Activated CD8-positive, alpha-beta memory T cell treated with anti-CD3 and anti-CD28 coated beads, Interleukin-2, amount 50 U/mL, for 1 hour (primary cell): ENCODE results near the gene RPL31.
"Not testable (repeated sequence)": the region's sequence is repeated elsewhere in the genome, so short reads cannot be mapped to it uniquely, and the experiment has no call there.

Experiments
- DNase-seq: peaks from one replicate; pipeline ENCODE4 v3.0.0-alpha.2; 2020; ENCODE audit errors: extremely low read depth

The RPL31 gene

DNA sequence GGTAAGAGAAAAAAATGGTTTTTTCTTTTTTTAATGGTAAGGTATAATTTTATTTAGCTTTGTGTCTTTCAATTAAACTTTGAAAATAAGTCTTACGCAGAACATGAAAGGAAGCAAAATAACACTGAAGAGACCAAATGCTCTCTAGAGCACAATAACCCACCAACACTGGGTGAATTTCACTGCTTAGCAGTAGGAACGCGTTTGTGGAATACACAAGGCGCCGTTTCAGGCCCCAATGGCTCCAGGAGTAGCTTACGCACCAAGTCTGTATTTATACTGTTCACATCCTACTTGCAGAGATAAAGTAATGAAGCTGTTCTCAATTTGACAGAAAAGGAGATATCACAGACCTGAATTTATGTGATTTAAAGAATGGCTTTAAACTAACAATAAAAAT lies 23.5 kb downstream of the RPL31 start:
- DNase-seq, result no peak

DNA sequence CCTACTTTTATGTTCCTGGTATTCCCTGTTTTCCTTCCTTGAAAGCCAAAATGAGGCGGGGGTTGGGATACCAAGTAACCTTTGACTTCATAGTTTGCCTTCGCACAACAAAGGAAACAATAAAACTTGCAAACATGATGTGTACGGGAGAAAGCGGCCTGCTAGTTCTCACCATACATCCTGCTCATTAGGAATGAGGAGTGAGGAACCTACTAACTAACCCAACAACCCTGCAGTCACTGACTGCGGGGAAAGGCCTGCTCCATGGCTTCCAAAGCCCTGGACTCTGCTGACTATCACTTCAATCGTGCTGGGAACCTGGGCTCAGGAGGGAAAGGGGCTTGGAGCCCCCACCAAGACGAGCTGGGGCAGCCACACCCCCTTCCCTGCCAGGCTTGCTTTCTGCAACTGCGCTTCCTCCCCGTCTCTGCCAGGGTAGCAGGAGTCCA lies 24.2 kb downstream of the RPL31 start:
- DNase-seq, result no peak

DNA sequence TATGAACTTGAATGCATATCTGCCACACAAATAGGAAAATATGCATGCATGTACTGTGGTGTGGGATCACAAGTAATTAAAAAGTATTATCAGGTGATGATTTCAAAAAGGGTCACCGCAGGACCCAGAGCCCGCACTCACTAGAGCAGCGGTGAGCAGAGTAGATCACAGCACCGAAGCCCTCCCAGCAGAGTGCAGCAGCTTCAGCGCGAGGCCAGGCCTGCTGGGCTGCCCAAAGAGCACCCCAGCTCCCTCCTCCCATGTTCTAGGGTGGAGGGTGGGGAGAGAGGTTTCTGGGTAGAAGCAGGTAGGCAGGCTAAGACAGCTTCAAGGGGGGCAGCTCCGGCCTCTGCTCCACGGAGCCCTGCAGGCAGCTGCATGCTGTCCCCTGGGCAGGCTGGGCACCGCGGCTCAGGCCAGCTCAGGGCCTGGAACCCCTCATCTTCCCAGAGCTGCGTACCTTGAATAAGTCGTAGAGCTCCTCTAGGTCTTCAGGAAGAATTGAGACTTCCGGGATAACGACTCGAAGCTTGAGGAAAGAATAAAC lies 24.9 kb downstream of the RPL31 start:
- DNase-seq, result no peak

DNA sequence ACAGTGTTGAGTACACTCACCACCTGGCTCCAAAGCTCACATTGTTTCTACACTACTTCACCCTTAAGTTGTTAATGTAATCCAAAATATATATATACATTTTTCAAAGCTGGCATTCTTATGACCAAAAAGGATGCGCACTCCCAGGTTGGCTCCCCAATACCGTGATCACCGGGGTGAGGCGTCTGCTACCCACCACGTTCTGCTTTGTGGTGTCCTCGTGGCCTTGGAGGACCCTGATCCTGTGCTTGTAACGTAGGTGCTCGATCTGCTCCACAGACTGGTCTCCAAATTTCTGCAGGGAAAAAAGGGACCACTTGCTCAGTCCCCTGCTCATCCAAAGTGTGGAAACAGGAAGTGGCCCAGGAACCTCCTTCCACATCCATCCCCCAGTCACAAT lies 25.8 kb downstream of the RPL31 start:
- DNase-seq, result no peak

DNA sequence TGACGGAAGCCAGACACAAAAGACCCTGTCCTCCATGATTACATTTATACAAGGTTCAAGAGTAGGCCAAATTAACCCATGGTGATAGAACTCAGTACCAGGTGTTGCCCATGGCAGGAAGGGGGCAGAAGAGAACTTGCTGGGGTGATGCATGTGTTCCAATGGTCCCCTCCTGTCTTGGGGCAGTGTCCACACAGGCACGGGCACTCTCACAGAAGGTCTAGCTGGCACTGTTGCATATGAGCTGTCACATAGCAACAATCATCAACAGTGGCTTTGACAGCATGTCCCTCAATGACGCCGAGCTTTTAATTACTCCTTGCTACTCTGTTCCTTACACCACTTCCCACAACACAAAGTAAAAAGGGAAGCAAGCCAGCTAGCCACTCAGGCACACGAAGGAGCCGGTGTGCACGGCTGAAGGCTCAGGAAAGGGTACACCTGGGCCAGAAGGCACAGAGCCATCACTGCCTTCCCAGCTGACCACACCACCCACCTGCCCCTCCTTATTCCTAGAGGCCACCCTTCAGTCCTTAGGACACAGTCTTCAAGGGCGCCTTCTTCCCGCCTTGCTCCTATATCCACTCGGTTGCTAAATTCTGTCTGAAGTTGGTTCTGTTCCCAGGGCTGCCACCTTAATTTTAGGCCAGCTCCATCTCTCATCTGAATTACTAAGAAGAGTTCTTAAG lies 28.9 kb downstream of the RPL31 start:
- DNase-seq, result no peak

DNA sequence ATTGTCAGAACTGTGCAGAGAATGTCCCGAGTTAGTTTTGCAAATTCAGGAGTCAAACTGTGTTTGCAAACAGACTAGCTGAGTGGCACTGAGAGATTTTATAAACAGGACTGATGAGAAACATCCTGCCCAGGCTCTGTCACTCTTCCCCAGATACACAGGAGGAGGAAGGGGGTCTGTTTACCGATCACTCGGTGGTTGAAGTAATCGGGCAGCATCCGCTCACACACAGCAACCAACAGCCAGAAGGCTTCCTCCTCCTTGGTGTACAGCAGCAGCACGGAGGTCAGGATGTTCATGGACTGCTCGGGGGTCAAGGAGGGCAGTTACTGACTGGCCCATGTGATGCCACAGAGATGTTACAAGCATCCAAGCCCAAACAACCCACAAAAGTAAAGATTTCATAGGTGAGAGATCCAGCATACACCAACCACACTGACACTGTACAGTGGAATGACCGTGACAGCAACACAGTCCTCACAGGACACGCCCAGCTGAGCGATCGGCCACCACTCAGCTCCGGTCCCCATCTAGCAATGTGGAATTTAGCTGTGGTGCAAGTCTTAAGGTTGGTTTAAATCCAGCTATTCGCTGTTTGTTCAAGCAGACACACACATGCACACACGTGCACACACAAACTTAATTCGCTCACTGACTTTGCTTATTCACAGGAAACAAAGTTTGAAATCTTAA lies 30.1 kb downstream of the RPL31 start:
- no peak for DNase-seq

DNA sequence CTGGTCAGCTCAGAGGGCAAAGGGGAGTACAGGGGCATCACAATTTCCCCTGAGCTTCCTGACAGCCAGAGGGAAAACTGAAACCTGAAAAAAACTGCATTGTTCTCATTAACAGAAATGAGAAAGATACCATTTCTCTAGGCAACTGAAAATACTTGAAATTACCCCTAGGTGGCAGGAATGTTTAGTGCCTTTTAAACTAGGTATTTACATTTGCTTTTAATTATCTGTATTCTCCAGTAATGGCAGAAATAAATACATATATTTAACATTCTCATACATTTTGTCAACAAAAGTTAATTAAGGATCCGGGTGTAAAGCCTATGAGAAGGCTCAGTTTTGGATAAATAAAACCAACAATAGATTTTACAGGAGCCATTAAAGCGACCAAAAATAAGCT lies 34.5 kb downstream of the RPL31 start:
- no peak for DNase-seq

DNA sequence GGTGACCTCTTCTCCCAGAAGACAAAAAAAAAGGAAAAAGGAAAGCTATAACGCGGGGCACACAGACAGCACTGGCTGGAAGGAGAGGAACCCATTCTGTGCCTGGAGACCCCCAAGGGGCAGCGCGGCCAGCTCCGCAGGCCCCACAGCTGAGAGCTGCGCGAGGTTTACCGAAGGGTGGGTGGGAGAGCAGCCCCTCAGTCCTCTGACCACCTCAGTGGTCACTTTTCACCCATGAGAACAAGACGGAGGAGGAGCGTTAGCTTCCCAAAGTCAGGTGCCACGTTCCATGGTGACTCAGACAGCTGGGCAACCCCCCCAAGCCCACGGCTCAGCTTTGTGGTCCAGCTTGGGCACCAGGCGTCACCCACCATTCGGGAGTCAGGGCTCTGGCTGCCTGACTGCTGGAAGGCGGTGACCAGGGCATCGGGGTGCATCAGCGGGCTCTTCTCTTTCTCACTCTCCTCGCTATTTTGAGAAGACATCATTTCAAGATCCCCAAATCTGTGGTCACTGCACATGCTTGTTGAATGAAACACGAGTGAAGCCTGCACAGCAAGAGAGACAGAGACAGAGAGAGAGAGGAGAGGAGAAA lies 35.2 kb downstream of the RPL31 start:
- no peak for DNase-seq

DNA sequence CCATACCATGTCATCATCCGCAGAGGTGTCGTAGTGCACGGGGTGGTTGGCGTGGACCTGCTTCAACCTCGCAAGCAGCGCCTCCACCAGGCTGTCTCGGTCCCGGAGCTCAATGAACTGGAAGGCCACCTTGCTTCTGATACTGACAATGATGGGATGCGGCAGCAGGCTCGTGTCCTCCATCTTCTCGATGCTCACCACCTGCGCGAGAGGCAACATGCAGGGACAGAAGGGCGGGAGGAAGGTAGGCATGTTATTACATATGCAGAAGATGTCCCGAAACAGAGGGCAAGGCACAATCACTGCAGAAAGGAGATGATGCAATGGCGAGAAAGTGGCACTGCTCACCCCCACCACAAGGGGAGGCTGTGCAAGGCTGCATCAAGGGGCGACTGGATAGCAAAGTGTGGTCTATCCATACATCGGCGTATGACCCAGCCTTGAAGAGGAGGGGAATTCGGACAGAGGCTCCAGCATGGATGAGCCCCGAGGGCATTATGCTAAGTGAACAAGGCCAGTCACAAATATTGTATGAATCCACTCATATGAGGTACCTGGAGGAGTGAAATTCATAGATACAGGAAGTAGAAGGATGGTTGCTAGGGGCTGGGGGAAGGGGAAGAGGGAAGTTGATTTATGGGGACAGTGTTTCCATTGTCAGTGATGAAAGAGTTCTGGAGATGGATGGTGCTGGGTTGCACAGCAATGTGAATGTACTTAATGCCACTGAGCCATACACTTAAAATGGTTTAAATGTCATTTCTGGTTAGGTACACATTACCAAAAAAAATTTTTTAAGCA lies 36.6 kb downstream of the RPL31 start:
- DNase-seq, result no peak

DNA sequence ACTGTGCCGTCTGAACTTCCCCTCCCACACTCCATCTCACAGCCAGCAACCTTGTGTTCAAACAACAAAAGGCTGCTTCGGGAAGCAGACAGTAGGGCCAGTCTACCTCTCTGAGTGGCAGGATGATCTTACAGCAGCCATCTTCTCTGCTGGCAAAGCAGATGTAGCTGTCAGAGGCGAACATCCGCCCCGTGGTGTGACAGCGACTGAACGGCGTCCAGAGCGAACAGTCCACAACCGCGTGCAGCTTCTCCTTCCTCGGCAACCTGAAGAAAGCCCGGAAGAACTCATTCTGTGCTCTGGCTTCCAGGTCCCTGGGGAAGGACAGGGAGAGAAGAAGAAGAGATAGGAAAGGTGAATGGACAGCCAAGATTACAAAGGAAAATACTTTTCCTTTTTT lies 38.0 kb downstream of the RPL31 start:
- no peak for DNase-seq

DNA sequence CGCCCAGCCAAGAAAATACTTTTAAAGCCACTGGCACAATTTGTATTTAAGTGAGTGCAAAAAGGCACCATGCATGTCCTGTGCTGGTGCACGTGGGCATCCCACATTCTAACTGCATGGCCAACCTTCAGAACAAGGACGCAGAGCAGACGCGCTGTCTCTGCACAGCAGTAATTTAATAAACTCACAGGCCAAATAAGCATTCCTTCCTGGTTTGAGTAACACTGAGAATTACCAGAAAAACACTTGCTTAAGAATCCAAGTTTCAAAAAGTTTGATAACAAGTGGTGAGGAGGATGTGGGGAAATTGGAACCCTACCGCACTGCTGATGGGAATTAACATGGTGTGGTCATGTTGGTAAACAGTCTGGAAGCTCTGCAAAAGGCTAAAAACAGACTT lies 38.7 kb downstream of the RPL31 start:
- no peak for DNase-seq

DNA sequence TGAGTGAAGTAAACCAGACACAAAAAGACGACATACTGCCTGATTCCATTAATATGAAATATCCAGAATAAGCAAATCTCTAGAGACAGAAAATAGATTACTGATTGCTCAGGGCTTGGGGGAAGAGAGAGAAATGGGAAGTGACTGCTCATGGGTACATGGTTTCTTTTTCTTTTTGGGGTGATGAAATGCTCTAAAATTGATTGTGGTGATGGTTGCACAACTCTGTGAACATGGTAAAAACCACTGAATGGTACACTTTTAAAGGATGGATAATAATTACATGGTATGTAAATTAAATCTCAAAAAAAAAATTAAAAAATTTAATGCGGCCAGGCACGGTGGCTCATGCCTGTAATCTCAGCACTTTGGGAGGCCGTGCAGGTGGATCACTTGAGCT lies 39.3 kb downstream of the RPL31 start:
- no peak for DNase-seq

DNA sequence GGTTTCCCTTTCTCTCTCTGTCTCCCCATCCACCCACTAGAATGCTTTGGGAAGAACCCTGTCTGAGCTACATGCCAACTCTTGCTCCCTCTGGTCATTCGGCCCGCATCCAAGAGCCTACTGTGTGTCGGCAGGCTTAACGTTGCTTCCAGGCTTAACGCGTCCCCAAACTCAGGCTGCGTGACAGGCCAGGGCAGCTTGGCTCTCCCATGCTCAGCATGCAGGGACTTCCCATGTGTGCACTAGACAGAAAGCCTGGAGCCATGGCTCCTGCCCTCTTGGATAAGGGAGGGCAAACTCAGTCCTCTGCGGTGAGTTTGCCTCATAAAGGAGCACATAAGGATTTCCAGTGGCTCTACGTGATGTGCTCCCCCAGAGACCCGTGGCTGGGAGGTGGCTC lies 43.2 kb downstream of the RPL31 start:
- DNase-seq, result no peak

DNA sequence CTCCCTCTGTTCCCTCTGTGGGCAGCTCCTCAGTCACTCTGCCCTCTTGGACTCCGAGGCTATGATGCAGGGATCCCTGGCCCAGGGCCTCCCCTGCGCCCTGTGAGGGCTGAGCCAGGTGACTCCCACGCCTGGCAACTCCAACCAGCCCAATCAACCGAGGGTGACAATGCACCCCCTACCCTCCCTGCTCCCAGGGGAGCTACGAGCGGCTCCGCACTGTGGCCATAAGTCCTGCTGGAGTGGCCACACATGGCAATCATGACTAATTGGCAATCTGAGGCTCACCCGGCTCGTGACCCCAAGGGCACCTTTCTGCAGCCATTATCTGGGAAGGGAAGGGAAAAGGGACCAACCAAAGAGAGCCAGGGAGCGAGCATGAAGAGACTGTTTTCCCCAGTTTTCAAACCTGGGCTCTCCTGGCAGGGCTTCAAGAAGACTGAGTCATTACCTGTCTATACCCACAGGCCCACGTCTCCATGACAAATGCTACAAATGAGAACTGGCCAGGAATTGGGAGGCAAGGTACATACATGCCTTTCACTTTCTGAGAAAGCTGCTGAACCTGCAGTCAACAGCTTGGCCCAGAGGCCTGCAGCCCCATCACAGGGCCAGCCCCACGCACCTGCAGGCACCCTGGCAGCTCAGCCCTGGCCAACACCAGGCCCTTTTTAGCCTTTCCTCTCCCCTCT lies 45.1 kb downstream of the RPL31 start:
- DNase-seq, result no peak

DNA sequence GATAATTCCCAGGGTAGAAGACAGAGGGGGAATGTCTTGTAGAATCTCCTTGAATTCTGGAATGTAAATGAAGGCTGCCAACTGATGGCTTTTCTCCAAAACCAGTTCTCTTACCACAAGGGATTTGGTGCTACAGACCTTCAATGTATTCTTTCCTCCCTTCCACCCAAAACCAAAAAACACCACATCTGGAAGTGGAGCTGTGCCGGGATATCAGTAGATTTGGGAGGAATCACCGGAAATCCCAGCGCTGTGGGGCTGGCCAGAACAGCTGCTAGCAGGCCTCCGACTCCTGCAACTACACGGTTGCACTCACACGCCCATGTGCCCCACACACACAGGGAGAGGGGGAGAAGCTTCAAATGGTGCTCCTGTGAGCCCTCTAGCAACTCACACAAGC lies 45.7 kb downstream of the RPL31 start:
- no peak for DNase-seq

DNA sequence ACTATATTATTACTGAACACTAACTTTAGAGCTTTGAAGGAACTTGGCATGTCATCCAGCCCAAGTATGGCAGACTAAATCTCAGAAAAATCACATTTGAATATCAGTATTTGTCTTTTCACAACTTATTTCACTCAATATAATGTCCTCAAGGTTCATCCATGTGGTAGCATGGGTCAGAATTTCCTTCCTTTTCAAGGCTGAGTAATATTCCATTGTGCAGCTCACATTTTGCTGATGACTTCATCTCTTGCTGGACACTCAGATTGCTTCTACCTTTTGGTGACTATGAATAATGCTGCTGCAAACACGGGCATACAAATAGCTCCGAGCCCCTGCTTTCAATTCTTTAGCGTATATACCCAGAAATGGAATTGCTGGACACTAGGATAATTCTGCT lies 46.7 kb downstream of the RPL31 start:
- no peak for DNase-seq

DNA sequence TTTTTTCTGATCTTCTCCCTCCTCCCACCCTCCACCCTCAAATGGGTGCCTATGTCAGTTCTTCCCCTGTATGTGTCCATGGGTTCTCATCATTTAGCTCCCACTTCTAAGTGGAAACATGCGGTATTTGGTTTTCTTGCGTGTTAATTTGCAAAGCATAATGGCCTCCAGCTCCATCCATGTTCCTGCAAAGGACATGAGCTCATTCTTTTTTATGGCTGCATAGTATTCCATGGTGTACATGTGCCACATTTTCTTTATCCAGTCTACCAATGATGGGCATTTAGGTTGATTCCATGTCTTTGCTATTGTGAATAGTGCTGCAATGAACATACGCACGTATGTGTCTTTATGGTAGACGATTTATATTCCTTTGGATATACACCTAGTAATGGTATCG lies 48.8 kb downstream of the RPL31 start:
- not testable (repeated sequence) for DNase-seq

DNA sequence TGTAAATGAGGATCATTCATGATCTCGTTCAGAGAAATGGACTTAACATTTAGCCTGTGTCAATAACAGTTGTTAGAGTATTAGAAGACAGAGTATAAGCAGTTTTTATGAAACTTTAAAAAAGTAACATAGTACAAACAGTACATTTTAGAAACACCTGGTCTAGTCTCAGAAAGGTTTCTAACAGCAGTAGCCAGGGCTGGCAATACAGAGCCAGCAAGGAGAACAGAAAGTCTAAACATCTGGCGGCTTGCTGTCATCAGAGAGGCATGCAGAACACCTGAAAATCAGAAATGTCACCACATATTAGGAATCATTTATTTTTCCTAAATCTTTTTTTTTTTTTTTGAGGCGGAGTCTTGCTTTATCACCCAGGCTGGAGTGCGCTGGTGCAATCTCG lies 50.1 kb downstream of the RPL31 start:
- DNase-seq, result no peak

DNA sequence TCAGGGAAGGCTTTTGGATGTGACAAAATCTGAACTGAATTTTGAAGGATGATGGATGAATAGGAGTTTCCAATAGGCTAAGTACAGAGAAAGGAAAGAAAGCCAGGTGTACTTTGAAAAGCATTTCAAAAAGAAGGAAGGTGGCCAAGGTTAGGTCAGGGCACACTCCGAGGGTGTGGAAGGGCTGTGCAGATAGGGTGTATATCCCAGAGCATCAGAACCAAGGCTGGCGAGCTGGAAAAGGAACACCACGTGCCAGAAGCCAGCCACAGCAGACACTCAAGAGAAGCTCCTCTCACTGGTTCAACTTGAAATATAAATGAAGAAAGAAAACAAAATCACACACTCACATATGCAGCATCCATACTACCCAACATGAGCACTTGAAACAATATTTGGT lies 51.0 kb downstream of the RPL31 start:
- no peak for DNase-seq
